HG03439 (cell line): ENCODE data around the gene CGNL1.

Experiments
- ATAC-seq: cut with Tn5 transposase; IDR thresholded peaks from one replicate; pipeline ENCODE4 v1.9.1; 2021; ENCODE audit warnings: mild to moderate bottlenecking, moderate library complexity; ENCODE audit not compliant: unreplicated experiment

CGNL1 gene

DNA sequence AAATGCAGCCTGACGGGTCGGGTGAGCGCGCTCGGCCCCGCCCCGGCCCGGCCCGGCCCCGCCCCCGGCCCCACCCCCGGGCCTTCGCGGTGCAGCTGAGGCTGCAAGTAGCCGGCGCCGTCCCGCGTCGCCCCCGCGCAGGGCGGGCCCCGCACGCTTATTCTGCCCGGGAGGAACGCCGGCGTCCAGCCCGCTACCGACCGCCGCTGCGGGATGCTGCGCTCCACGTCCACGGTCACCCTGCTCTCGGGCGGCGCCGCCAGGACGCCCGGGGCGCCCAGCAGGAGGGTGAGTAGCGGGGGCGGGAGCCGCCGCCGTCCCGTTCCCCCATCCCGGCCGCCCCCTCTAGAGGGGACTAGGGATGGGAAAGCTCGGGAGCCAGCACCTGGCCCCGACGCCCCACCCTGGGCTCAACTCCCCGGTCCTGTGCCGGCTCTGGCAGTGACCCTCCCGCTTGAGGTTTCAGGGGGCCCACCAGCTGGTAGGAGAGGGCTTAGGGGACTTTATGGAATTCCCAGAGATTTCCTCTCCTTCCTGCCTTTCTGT is 215.6 kb downstream of the CGNL1 start, which contains the start of gene MYZAP:
TSS of gene MYZAP (plus strand) at position 83 of the 546 bp plus-strand sequence. CDS start at position 214, 131 bp downstream.
- ATAC-seq: no peak

DNA sequence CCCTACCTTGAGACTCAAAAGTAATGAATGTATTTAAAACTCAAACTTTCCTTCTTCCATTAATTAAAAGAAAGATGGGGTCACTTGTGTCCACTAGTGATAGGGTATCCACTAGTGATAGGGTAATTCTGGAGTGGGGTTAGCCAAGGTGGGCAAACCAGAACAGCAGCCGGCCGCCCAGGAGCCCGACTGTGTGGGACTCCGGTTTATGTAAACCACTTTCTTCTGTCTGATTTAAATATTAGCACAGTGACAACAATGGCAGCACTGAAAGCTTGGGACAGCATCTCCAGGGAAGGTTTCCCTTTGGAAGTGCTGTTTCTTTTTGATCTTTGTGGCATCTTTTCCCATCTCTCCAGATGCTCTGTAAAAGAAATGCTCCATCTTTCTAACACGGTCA is 216.1 kb downstream of the CGNL1 start:
- no peak for ATAC-seq

DNA sequence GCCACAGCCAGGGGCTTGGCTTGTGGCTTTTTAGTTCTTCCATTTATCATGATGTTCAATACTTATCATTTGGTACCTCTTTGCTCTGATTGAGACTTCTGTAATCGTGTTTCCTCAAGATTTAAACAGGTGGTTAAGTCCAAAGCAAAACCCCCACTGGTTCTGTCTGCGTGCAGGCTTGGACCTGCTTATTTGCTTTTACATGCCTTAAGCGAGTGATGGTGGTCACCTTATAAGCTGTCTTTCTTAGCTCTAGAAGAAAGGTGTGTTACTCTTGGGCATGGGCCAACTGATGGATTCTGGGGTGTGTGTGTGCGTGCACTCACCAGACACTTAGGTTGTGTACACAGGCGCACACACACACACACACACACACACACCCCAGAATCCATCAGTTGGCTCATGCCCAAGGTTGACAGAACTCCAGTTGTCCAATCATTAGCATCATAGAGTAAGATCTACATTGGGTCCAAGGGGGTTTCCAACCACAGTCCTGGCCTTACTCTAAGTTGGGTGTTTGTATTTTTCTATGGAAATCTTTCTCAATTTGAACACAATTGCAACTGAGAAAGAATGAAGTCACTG is 216.6 kb downstream of the CGNL1 start:
- no peak for ATAC-seq

DNA sequence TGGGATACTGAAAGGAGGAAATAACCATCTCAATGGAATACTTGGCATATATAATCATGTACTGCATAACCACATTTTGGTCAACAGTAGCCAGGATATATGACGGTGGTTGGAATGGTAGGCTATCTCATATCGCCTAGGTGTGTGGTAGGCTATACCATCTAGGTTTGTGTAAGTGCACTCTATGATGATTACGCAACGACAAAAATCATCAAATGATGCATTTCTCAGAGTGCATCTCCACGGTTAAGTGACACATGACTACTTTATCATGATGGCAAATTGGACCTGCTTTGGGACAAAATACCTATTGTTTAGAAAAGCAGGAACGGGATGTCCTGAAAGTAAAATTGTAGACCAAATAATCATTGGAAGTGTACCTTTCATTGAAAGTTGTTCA is 218.2 kb downstream of the CGNL1 start:
- no peak for ATAC-seq

DNA sequence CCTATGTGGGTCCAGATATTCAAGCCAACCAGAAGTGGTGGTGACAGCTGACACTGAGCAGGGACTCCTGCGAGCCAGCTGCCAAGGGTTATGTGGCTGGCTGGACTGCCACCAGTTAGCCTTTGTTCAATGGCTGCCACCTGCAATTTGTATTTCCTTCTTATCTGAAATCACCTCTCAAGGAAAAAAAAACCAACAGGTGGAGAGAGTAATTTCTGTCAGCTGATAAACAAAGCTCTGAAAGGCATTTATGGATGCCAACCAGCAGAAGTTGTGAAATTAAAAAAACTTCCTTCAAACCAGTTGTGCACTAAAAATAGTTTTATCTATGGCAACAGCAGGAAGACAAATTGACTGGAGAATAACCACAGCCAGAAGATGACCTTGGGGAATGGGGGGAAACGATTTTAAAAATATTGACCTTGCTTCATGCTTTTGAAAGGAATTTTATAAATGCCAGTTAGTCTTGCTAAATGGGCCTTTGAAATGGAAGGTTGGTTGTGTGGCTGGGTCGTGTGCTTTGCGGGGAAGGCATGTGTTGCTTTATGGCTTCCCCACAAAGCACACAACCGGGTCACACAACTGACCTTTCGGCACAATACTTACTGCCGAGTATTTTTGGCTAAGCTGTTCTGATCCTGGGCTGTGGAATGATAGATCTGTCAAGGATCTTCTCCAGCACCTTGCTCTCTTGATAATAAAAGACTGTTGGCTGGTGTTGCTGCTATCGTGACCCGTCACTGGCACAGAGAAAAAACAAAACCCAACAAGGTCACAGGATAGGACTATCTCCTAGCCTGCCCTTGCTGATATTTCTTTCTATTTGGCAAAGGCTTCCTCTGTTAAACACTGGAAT is 218.9 kb downstream of the CGNL1 start:
- ATAC-seq: no peak

DNA sequence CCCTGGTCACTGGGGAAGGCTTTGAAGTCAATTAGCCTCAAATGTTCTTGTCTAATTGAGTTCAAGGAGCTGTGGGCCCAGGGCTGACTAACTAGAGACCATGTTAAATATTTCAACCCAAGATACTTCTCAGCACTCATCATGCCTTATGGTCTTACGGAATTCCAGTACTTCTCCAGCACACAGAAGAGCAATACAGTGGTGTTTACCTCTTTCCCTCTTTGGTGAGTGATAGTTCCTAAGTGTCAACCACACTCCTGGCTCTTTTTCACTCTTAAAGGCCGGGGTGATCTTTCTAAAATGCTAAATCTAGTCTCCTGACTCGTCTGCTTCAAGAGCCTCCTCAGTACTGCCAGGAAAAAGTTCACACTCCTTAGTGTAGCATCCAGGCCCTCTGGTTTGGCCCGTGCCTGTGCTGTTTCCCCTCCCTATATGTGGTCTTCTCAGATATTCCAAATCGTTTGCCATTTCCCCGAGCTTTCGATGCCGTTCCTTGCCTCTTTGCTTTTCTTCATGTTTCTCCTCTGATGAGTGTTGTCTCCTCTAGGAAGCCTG is 220.1 kb downstream of the CGNL1 start:
- ATAC-seq: no peak

DNA sequence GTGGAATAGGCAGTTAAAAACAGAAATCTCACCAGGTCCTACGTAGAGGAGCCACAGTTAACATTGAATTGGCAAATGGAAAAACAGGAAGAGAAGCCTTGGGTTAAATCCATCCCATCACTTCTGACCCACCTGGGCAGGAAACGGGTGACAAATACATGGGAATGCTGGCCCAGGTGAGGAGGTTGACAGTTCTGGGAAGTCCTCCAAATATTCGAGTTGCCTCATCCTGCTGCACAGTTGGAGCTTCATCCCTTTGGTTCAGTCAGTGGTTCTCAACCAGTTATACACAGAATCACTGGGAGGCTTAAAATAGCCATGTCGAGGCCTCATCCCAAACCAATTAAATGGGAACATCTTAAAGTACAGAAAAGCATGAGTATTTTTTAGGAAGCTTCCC is 220.7 kb downstream of the CGNL1 start:
- no peak for ATAC-seq

DNA sequence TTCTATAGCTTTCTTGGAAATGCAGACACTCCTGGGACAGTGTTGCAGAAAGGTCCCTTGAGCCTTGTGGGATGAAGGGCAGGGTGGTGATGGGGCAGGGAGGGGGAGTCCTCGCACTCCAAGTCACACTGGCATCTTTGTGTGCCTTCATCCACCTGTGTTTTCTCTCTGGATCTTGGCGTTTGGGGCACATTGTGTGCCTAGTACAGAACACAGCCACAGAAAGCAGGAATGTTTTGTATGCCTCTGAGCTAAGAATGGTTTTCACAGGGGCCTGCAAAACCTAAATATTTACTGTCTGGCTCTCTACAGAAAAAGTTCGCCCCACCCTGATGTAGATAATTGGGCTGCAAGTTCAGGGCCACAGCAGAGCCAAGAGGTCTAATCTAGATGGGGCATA is 221.1 kb downstream of the CGNL1 start:
- ATAC-seq: no peak

DNA sequence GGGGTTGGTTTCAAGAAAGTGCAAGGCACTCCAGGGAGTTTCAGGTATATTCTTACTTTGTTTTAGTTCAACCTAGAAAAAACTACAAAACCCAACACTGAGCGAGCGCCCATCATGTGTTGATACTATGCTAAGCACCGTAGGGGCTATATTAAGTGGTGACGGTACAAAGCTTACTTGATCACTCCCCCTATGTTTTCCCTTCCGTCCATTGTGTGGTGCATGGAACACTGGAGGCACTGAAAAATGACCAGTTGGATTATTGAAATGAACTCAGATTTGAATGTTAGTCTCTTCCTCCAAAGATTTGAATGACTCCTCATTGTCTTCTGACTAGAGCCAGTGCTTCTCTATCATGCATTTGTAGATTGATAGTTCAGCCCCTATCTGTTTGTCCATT is 222.0 kb downstream of the CGNL1 start:
- no peak for ATAC-seq

DNA sequence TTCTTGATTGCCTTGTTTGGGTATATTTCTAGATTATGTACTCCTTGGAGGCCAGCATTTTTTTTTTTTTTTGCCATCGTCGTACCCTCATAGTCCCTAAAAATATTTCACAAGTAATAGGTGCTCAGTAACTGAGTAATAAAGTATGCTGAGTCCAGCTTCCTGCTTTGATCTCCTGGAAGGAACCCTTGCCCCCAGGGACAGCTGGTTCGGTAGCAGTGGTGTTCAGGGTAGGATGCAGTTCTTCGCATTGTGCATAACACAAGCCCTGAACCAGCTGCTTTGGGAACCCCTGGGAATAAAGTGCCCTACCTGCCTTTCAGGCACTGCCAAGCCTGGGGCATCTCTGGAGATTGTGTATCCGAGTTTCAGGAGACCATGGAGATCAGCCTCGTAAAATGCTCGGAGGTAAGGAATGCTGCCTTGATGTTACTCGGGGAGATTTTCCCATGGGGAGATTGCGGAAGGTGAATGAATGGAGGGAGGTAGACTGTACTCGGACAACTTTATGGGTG is 223.0 kb downstream of the CGNL1 start:
- no peak for ATAC-seq

DNA sequence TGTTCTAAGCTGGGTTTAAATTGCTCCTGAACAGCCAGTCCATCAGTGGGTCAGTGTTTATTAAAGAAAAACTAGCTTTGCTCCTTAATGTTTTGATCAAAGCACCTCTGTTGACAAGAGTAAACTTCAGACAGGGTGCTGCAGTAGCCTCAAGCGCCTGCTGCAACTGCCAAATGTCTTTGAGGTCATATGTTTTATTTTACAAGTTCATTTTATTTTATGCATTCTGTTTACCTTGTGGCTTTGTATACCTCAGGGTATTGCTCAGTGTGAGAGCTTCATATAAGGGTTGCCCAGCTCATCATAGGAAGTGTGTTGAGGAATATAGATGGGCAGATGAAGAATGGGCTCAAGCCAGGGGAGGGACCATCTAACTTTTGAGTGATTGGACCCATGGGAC is 223.9 kb downstream of the CGNL1 start:
- no peak for ATAC-seq
